Renal cortical epithelial cell (primary cell): ENCODE data around the gene PRKAG2. TPM values are rescaled to one million over a fixed set of nuclear protein-coding genes. Genes with fewer than 3 reads are reported as not detected.

Source experiments
- DNase-seq: peaks from one replicate; pipeline ENCODE4 v3.0.0-alpha.2; 2011; ENCODE audit warnings: low read depth
- total RNA-seq: library from RNA; depleted of rRNA; stranded (reverse); fragments of >200 nt; gene quantifications from 2 replicates; pipeline ENCODE4 v1.2.3, GENCODE V29; 2014

Gene PRKAG2
- total RNA-seq, 1 donor from 2014 or later: 45.0 TPM

DNA sequence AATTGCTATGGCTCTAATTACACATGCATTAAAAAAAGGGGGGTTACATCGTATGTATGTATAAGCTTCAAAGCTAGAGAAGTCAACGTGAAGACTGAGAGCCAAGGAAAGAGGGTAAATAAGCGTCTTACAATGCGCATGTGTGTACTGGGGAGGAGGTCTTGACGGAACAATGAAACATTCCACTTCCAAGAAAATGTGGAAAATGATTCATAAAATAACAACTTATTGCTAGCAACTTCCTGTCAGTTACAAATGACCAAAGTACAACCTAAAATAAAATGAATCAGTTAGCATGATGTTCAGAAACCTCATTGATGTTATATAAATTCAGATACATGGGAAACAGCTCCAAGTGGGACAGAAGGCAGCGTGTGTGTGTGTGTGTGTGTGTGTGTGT is 253.1 kb downstream of the PRKAG2 start:
- no peak for DNase-seq

DNA sequence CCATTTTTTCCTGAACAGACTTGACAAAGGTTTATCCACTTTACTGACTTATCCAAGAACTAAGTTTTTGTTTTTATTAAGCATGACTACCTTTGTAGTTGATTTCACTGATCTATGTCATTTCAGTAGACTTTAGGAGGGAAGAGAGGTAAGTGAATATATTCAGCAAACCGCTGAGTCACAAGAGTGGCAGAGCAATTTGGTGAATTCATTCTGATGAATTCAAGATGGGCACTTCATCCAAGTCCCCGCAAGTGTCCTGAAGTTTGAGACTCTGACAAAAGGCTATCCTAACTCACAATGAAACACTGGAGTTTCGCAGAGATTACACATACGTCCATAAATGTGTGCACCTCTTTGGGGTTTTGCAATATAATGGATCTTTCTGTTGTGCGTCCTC is 255.0 kb downstream of the PRKAG2 start:
- DNase-seq: no peak

- DNase-seq: no peak
Measured at GRCh38 chr7:151616443-151617213, 260.3 kb downstream of the PRKAG2 start.

GRCh38 chr7:151615784-151616183 is 261.1 kb downstream of the PRKAG2 start:
- no peak for DNase-seq

- DNase-seq: no peak
Measured at GRCh38 chr7:151615058-151615457, 261.9 kb downstream of the PRKAG2 start.

DNA sequence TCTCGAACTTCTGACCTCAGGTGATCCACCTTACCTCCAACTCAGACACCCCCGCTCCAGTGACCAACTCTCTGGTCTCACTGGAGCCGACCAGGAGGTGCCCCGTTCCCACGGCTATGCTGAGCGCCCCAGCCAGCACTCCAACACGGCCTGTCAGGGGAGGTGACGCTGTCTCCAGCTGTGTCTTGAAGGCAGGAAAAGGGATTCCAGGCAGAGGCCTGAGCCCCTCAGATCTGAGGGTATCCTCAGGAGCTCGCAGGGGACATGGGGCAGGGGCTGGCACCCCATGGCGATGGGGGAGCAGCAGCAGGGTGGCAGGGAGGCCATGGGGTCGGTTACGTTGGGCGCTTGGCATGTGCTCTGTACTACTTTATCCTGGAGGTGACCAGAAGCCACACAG is 262.9 kb downstream of the PRKAG2 start:
- DNase-seq: no peak

GRCh38 chr7:151611878-151612277 is 265.0 kb downstream of the PRKAG2 start:
- no peak for DNase-seq

- DNase-seq: no peak
Measured at GRCh38 chr7:151611041-151611440, 265.9 kb downstream of the PRKAG2 start.

DNA sequence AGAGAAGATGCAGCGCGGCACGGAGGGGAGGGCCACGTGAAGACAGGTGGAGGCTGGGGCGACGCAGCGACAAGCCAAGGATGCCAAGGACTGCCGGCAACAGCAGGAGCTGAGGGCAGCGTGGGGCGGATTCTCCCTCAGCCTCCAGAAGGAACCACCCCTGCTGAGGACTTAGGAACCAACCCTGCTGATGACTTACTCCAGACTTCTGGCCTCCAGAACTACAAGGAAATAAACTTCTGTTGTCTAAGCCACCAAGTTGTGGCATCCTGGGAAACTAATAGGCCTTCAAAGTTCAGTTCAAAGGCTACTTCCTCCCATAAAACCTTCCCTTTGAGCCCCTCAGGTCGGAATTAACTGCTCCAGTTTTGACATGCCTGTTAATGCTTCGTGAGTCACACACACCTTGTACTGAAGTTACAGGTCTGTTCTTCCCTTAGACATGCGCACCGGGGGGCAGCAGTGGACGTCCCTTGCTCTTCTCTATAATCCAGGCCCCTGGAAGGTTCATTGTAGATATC is 268.8 kb downstream of the PRKAG2 start:
- DNase-seq: peak; percentile 82

- peak; percentile 60 for DNase-seq
Measured at GRCh38 chr7:151607464-151607867, 269.4 kb downstream of the PRKAG2 start.

- no peak for DNase-seq
Measured at GRCh38 chr7:151603951-151604350, 273.0 kb downstream of the PRKAG2 start.

GRCh38 chr7:151601521-151602305 is 275.2 kb downstream of the PRKAG2 start:
- DNase-seq: no peak

- no peak for DNase-seq
Measured at GRCh38 chr7:151600331-151600730, 276.6 kb downstream of the PRKAG2 start.

DNA sequence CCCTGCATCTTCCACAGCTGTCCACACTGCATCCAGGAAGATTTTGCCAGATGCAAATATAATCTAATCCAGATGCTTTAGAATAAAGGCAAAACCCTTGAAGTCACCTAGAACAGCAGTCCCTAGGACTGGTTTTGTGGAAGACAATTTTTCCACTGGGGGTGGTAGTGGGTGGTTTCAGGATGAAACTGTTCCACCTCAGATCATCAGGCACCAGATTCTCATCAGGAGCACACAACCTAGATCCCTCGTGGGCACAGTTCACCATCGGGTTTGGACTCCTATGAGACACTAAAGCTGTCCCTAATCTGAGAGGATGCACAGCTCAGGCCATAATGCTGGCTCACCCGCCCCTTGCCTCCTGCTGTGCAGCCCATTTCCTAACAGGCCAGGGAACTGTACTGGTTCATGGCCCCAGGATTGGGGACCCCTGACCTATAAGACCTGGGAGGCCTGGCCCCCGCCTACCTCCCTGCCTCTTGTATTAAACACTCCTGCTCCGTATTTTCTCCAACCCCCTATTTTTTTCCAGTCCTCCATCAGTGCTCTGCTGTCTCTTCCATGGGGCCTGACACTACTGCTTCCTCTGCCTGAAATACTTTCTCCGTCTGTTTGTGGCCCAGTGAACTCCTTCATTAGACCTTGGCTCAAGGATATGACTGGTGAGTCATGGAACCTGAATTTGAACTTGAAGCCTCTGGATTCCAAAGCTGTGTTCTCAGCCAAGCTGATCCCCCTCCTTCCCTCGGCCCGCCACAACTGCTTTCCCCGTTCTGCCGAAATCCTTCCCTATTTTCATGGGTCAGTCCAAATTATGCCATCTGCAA is 277.3 kb downstream of the PRKAG2 start:
- peak; percentile 95 for DNase-seq

DNA sequence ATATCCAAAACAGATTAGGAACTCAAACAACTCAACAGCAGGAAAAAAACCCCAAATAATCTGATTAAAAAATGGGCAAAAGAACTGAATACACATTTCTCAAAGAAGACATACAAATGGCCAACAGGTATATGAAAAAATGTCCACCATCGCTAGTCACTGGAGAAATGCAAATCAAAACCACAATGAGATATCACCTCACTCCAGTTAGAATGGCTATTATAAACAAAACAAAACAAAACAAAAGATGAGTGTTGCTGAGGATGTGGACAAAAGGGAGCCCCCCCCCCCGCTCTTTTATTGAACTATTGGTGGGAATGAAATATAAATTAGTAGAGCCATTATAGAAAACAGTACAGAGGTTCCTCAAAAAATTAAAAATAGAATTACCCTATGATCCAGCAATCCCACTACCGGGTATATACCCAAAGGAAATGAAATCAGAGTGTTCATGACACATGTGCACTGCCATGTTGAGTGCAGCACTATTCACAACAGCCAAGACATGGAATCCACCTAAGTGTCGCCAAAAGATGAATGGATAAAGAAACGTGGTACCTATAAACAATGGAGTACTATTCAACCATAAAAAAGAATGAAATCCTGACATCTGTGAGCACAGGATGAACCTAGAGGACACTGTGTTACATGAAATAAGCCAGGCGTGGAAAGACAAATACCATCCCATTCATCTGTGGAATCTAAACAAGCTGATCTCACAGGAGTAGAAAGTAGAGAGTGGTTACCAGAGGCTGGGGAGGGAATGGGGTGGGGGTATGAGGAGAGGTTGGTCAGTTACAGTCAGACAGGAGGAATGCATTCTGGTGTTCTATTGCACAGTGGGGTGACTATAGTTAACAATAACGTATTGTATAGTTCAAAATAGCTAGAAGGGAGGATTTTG is 279.1 kb downstream of the PRKAG2 start:
- peak; percentile 96 for DNase-seq

DNA sequence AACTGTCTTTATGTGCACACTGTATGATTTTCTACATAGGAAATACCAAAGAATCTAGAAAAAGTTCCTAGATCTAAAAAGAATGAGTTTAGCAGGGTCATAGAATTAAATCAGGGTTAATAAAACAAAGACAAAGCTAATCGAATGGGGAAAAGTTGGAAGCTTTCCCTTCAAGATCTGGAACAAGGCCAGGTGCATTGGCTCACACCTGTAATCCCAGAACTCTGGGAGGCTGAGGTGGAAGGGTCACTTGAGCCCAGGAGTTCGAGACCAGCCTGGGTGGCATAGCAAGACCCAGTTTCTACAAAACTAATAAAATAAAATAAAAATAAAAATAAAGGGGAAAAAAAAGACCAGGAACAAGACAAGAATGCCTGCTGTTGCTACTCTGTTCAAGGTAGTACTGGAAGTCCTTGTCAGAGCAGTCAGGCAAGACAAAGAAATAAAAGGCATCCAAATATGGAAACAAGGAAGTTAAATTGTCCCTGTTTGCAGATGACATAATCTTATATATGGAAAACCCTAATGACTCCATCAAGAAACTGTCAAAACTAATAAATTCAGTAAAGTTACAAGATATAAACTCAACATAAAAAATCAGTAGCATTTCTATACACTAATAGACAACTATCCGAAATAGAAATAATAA is 281.1 kb downstream of the PRKAG2 start:
- peak; percentile 59 for DNase-seq

DNA sequence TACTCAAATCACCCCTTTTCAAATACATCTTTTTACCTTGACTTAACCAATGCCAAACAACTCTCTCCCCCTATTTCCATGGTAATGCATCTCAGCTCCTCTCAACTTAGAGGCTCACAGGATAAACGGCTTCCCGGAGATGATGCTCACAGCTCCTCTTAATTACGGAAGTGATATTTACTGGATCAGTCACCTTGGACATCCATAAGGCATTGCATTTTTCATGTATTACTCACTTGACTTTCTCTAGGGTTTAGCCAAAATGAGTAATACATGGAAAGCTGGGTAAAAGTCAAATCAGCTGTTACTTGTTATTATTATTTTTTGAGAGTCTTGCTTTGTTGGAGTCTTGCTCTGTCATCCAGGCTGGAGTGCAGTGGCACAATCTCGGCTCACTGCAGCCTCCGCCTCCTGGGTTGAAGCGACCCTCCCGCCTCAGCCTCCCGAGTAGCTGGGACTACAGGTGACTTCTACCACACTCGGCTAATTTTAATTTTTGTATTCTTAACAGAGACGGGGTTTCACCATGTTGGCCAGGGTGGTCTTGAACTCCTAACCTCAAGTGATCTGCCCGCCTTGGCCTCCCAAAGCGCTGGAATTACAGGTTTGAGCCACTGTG is 283.9 kb downstream of the PRKAG2 start:
- DNase-seq: peak; percentile 97

DNA sequence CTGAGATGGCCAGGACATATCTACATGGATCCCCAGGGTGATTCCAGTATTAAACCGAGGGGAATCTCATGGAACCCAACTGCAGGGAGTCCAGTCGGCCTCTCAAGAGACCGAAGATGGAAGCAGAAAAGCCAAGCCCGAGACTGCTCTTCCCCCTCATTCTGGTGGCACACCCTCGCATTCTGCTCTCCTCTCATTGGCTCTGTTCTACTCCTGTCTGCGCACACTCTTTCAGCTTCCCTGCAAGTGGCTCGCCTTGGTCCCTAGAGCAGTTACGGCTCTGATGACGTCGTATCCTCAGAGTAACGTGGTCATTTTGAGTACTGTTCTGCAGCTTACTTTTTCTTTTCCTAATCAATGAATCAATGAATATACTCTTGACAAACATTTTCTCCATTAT is 284.6 kb downstream of the PRKAG2 start:
- no peak for DNase-seq

GRCh38 chr7:151591866-151592265 is 285.0 kb downstream of the PRKAG2 start:
- DNase-seq: no peak
